ENCODE data around the gene KLHL12.
"Not testable (repeated sequence)": the region's sequence is repeated elsewhere in the genome, so short reads cannot be mapped to it uniquely, and the experiment has no call there.

Gene KLHL12

DNA sequence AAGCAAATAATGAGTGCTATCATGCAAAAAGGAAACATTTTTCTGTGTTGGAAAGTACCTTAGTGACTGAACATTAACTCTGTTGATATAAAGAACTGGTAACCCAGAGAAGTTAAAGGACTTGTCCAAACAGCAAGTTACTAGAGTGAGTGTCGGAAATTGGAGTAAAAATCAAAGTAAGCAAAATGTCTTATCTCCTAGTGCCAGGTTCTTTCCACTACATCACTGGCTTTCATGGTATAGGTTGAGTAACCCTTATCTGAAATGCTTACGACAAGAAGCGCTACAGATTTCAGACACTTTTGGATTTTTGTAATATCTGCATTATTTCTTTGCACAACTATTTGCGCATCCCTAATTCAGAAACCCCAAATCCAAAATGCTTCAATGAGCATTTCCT is 21.7 kb downstream of the KLHL12 start:
- TF ChIP-seq CTCF (IDR thresholded peaks at IDR 0.05; ENCODE audit: extremely low read depth, missing control alignments) = no peak
- no peak for DNase-seq (ENCODE audit: low spot score)

DNA sequence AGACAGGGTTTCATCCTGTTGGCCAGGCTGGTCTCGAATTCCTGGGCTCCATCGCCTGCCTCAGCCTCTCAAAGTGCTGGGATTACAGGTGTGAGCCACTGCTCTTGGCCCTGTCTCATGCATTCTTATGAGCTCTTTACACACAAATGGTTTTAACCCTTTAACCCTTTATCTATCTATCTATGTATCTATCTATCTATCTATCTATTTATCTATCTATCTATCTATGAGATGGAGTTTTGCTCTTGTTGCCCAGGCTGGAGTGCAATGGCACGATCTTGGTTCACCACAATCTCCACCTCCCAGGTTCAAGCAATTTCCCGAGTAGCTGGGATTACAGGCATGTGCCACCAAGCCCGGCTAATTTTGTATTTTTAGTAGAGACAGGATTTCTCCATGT is 23.2 kb downstream of the KLHL12 start:
- not testable (repeated sequence) for DNase-seq (ENCODE audit: low spot score)

GRCh38 chr1:202901555-202901954 is 25.5 kb downstream of the KLHL12 start:
- TF ChIP-seq CTCF (IDR thresholded peaks at IDR 0.05; ENCODE audit: extremely low read depth, missing control alignments) = no peak
- no peak for DNase-seq (ENCODE audit: low spot score)

DNA sequence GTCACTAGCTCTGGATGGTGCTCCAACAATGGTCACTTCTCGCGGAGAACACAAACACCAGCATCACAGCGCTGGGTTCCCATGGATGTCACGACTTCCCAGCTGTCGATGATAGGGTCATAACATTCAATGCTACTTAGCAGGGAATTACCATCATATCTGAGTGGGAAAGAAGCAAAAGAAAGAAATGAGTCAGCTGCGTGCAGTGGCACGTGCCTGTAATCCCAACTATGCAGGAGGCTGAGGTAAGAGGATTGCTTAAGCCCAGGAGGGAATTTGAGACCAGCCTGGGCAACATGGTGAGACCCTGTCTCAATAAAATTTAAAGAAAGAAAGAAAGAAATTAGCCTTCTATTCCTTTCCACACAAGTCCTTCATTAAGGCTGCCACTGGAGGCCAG is 34.5 kb downstream of the KLHL12 start:
- no peak for DNase-seq (ENCODE audit: low spot score)
- no peak for TF ChIP-seq CTCF (IDR thresholded peaks at IDR 0.05; ENCODE audit: extremely low read depth, missing control alignments)

DNA sequence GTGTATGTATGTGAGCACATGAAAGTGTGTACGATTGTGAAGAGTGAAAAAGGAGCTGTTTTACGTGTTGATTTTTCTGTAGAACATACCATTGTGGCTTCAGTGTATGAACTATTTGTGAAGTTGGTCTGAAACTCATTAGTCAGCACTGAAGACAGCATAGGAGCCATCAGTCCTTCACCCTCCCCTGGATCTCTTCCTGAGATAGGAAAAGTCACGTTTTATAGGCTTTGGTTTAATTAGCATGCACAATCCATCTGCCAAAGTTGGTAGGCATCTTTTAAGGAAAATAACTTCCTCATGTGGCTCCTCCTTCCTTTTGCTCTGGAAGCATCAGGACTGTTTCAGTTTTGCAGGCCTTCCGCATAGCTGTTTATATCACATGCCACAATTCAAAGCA is 36.6 kb downstream of the KLHL12 start:
- DNase-seq (ENCODE audit: low spot score) = no peak
- no peak for TF ChIP-seq CTCF (IDR thresholded peaks at IDR 0.05; ENCODE audit: extremely low read depth, missing control alignments)

- peak; percentile 96 for DNase-seq (ENCODE audit: low spot score)
- TF ChIP-seq CTCF (IDR thresholded peaks at IDR 0.05; ENCODE audit: extremely low read depth, missing control alignments) = no peak
Observed at GRCh38 chr1:202888531-202889360, 38.3 kb downstream of the KLHL12 start, which contains the start of gene RABIF. RABIF (minus strand) TSS chr1:202889149; CDS start chr1:202889098, 51 bp downstream.

DNA sequence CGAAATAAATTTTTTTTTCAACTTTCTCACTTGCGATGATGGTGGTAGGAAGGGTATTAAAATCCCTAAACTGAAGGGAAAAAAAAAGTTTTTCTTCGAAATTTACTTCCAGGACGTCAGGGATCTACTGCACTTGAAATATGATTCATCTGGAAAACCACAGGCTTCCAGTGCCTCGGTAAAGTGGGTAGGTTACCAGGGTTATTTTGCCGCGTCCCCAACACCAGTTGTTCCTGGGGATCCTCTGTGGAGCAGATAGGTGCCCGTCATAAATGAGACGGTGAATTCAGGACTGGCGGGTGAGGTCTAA is 38.9 kb downstream of the KLHL12 start:
- no peak for DNase-seq (ENCODE audit: low spot score)
- no peak for TF ChIP-seq CTCF (IDR thresholded peaks at IDR 0.05; ENCODE audit: extremely low read depth, missing control alignments)

DNA sequence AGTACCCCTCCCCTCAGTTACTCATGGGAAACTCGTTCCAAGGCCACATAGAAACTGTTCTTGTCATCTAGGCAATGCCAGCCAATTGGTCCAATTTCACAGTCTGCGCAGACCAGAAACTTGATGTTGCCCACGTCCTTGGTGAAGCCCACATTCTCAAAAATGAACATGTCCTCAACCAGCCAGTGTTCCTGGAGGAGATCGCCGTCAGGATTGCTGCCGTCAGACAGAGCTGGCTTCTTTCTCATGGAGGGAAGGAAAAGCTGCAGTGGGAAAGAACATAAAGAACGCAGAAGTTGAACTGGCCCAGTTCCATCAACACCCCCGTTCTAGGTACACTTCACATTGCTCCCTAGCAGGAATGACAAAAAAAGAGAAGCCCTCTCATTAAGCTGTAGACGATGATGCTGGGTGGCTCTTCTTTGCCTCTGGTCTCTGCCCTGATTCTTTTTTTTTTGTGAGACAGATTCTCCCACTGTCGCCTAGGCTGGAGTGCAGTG is 46.0 kb downstream of the KLHL12 start:
- DNase-seq (ENCODE audit: low spot score) = no peak
- TF ChIP-seq CTCF (IDR thresholded peaks at IDR 0.05; ENCODE audit: extremely low read depth, missing control alignments) = no peak

All from GM20000 (cell line).